CD4-positive, alpha-beta T cell (primary cell): ENCODE data around the gene IQGAP1. TPM values are rescaled to one million over a fixed set of nuclear protein-coding genes. Genes with fewer than 3 reads are reported as not detected.
A peak's percentile ranks its signal among the peaks of the same experiment; 100 is the strongest.

Experiments
- ATAC-seq: fragments of 200-7000 bp; cut with Tn5 transposase; one replicate; pipeline ENCODE4 v1.10.0; 2022; ENCODE audit warnings: mild to moderate bottlenecking; ENCODE audit not compliant: poor library complexity
- CTCF ChIA-PET: fragments of 350-600 bp; sonication (Branson Sonifier 250); formaldehyde crosslinking; loops from one replicate; lab custom pipeline; 2021; ENCODE audit warnings: antibody characterized with exemption, inconsistent platforms; lab: Charles Lee
- POLR2A ChIA-PET: fragments of 350-600 bp; sonication (Branson Sonifier 250); formaldehyde crosslinking; loops from one replicate; lab custom pipeline; 2021; ENCODE audit warnings: antibody characterized with exemption, inconsistent platforms; lab: Charles Lee
- DNase-seq, 14 experiments: peaks; one replicate each; pipeline ENCODE4 v3.0.0-alpha.2; 2013 to 2020; ENCODE audit warnings: mixed read lengths in 2 of 14
- H3K27ac ChIP-seq, 2 donors: one replicate each; pipeline versions ENCODE4 v1.5.1 to v1.7.0; 2013; ENCODE audit warnings: low read length in 2 of 2, low read depth in 1 of 2, mild to moderate bottlenecking in 1 of 2
- H3K27me3 ChIP-seq, 2 experiments: 1 replicate in 1 of 2; 2 replicates in 1 of 2; pipeline versions ENCODE4 v1.6.1 to v1.7.0; 2013; ENCODE audit warnings: low read length in 2 of 2, control low read depth in 1 of 2, mild to moderate bottlenecking in 1 of 2, moderate library complexity in 1 of 2; ENCODE audit not compliant: insufficient read depth in 2 of 2, control insufficient read depth in 1 of 2
- H3K36me3 ChIP-seq: one replicate; pipeline ENCODE4 v1.6.1; 2013; ENCODE audit warnings: low read length, control low read depth; ENCODE audit not compliant: insufficient read depth
- H3K4me1 ChIP-seq: one replicate; pipeline ENCODE4 v1.6.1; 2013; ENCODE audit warnings: low read length, control low read depth; ENCODE audit not compliant: insufficient read depth
- H3K4me3 ChIP-seq: one replicate; pipeline ENCODE4 v1.5.1; 2013; ENCODE audit warnings: mild to moderate bottlenecking, low read length, moderate library complexity
- H3K9me3 ChIP-seq, 2 experiments: 1 replicate in 1 of 2; 2 replicates in 1 of 2; pipeline versions ENCODE4 v1.6.1 to v1.7.0; 2013; ENCODE audit warnings: low read length in 2 of 2, mild to moderate bottlenecking in 2 of 2, control low read depth in 1 of 2, moderate library complexity in 1 of 2; ENCODE audit not compliant: control insufficient read depth in 1 of 2, insufficient read depth in 1 of 2
- H3K27ac Mint-ChIP-seq: one replicate; pipeline ENCODE4 v1.8.0; 2020; ENCODE audit warnings: mixed read lengths
- H3K27me3 Mint-ChIP-seq: one replicate; pipeline ENCODE4 v1.8.0; 2021; ENCODE audit warnings: mixed read lengths
- H3K36me3 Mint-ChIP-seq: one replicate; pipeline ENCODE4 v1.8.0; 2021; ENCODE audit warnings: low read depth, mixed read lengths
- H3K4me1 Mint-ChIP-seq: one replicate; pipeline ENCODE4 v1.8.0; 2021; ENCODE audit warnings: low read depth, mixed read lengths
- H3K4me3 Mint-ChIP-seq: one replicate; pipeline ENCODE4 v1.8.0; 2020; ENCODE audit warnings: mild to moderate bottlenecking, mixed read lengths
- H3K9me3 Mint-ChIP-seq: one replicate; pipeline ENCODE4 v1.8.0; 2020; ENCODE audit warnings: mixed read lengths
- intact Hi-C, 2 experiments: fragments of 100-400 bp; cut with DNase I in 1 of 2; cut with micrococcal nuclease in 1 of 2; formaldehyde crosslinking; loops; one replicate each; pipeline versions ENCODE4 v1.15.1 to v1.9.0; 2023 to 2025; cut with DNase I, micrococcal nuclease
- total RNA-seq, 174 experiments: library from RNA in 2 of 174; stranded (reverse) in 2 of 174; gene quantifications; one replicate each; pipeline ENCODE4 v1.2.3 and lab custom pipeline; 2021 to 2026
- TF ChIP-seq, protein P1 (sequence below): fragments of 200-600 bp; IDR thresholded peaks from one replicate; pipeline ENCODE4 v1.8.0; 2022; ENCODE audit warnings: antibody characterized with exemption, mild to moderate bottlenecking

The IQGAP1 gene
- total RNA-seq, 2 experiments from 2014 or later, result 76.8 to 78.7 TPM

DNA sequence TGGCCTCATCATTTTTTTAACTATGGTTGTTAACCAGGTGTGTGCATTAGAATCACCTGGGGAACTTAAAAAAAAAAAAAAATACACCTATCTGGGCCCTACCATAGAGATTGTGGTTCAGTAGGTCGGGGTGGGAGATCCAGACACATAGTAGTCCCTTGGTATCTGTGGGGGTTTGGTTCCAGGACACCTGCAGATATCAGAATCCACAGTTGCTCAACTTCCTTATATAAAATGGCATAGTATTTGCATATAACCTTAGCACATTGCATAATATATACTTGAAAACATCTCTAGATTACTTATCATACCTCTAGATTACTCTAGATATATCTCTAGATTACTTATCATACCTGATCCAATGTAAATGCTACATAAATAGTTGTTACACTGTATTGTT lies 5.0 kb downstream of the IQGAP1 start:
- no peak overlapping the region for H3K4me3 ChIP-seq
- H3K4me3 Mint-ChIP-seq, result peak overlapping the region; percentile 25
- H3K4me1 Mint-ChIP-seq, result peaks cover 69% of the 10 kb centered on the region
- no peak overlapping the region for H3K27ac ChIP-seq
- DNase-seq, result no peak
- peaks cover 21% of the 10 kb centered on the region for H3K36me3 ChIP-seq
- no peaks in the 10 kb centered on the region for H3K27me3 ChIP-seq
- peaks cover 56% of the 10 kb centered on the region for H3K36me3 Mint-ChIP-seq
- TF ChIP-seq, protein P1, sequence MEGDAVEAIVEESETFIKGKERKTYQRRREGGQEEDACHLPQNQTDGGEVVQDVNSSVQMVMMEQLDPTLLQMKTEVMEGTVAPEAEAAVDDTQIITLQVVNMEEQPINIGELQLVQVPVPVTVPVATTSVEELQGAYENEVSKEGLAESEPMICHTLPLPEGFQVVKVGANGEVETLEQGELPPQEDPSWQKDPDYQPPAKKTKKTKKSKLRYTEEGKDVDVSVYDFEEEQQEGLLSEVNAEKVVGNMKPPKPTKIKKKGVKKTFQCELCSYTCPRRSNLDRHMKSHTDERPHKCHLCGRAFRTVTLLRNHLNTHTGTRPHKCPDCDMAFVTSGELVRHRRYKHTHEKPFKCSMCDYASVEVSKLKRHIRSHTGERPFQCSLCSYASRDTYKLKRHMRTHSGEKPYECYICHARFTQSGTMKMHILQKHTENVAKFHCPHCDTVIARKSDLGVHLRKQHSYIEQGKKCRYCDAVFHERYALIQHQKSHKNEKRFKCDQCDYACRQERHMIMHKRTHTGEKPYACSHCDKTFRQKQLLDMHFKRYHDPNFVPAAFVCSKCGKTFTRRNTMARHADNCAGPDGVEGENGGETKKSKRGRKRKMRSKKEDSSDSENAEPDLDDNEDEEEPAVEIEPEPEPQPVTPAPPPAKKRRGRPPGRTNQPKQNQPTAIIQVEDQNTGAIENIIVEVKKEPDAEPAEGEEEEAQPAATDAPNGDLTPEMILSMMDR, result no peak
- CTCF ChIA-PET, result interaction anchor here (0.7 kb wide), 1 partner anchor 25 kb away, joined by 3 read pairs; no protein-coding TSS in a partner anchor
- no peaks in the 10 kb centered on the region for H3K9me3 Mint-ChIP-seq
- intact Hi-C loops, result loop anchor here in 1 of 2 experiments (5.0 to 10.0 kb wide), 2 partner anchors 34 to 202 kb away; no protein-coding TSS in a partner anchor
- H3K27ac Mint-ChIP-seq, result no peak overlapping the region
- no peaks in the 10 kb centered on the region for H3K27me3 Mint-ChIP-seq
- no peaks in the 10 kb centered on the region for H3K9me3 ChIP-seq
- H3K4me1 ChIP-seq, result peaks cover 52% of the 10 kb centered on the region
- POLR2A ChIA-PET, result no interaction called here
- ATAC-seq, result no peak

DNA sequence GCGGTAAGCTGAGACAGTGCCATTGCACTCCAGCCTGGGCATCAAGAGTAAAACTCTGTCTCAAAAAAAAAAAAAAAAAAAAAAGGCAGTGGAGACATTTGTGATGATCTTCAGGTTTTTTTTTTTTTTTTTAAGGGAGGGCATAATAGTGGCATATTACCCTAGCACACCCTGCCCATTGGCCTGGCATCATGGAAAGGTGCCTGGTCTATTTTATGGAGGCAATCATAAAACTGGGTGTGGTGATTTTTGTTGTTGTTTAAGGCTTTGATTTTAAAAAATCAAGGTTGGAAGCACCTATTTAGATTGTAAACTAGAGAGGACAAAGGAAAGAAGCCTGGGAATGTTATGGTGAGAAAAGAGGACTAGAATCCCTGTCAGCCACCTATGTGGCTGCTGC lies 6.0 kb downstream of the IQGAP1 start:
- Mint-ChIP-seq H3K27me3 (no peaks in the 10 kb centered on the region), H3K36me3 (peaks cover 51% of the 10 kb centered on the region), H3K9me3 (no peaks in the 10 kb centered on the region), H3K4me3 (peak overlapping the region; percentile 12), H3K4me1 (peaks cover 71% of the 10 kb centered on the region), H3K27ac (peak overlapping the region; percentile 6)
- Histone ChIP-seq H3K9me3 (no peaks in the 10 kb centered on the region), H3K4me1 (peaks cover 56% of the 10 kb centered on the region), H3K27me3 (no peaks in the 10 kb centered on the region), H3K4me3 (no peak overlapping the region), H3K27ac (no peak overlapping the region), H3K36me3 (peaks cover 21% of the 10 kb centered on the region)
- intact Hi-C loops, result loop anchor here in 1 of 2 experiments (5.0 to 10.0 kb wide), 2 partner anchors 33 to 201 kb away; no protein-coding TSS in a partner anchor
- DNase-seq (no peak), ATAC-seq (no peak)
- ChIA-PET POLR2A (no interaction called here), CTCF (no interaction called here)
- TF ChIP-seq, protein P1, result no peak

DNA sequence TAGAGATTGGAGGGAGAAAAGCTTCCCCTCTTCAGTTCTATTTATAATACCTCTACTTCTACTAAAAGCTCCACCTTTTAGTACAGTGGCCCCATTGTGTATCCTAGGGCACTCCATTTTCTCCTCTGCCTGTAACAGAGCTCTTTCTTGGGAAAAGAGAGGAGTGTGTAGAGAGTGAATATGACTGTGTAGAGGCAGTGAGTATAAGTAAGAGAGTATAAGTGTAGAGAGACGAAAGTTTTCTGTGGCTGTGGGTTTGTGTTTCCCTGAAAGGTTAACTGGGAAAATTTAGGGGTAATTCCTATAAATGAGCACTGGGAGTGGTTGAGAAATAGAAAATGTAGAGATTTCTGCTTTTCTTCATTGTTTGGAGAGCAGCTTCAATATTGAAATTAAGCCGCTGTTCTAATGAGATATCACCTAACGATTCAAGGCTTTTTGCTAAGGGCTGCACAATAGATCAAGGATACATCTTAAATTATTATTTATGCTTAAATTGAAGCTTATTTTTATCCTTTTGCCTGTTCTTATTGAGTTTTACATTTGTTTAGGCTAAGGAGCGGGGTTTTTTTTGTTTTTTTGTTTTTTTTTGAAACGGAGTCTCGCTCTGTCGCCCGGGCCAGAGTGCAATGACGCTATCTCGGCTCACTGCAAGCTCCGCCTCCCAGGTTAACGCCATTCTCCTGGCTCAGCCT lies 6.9 kb downstream of the IQGAP1 start:
- ATAC-seq (no peak), DNase-seq (no peak)
- Mint-ChIP-seq H3K4me3 (peak overlapping the region; percentile 35), H3K27me3 (no peaks in the 10 kb centered on the region), H3K36me3 (peaks cover 48% of the 10 kb centered on the region), H3K4me1 (peaks cover 72% of the 10 kb centered on the region), H3K27ac (peak overlapping the region; percentile 6), H3K9me3 (no peaks in the 10 kb centered on the region)
- TF ChIP-seq, protein P1, result no peak
- peaks cover 51% of the 10 kb centered on the region for H3K4me1 ChIP-seq
- ChIA-PET POLR2A (no interaction called here), CTCF (no interaction called here)
- no peaks in the 10 kb centered on the region for H3K9me3 ChIP-seq
- no peak overlapping the region for H3K4me3 ChIP-seq
- intact Hi-C loops, result loop anchor here in 1 of 2 experiments (5.0 to 10.0 kb wide), 2 partner anchors 32 to 200 kb away; no protein-coding TSS in a partner anchor
- no peaks in the 10 kb centered on the region for H3K27me3 ChIP-seq
- H3K36me3 ChIP-seq, result peaks cover 21% of the 10 kb centered on the region
- H3K27ac ChIP-seq, result peak overlapping the region in 1 of 2 donors; percentile 31
